GM12873 (cell line): ENCODE results near the gene ANK3.

Experiments
- CTCF ChIP-seq: IDR thresholded peaks from 2 replicates; pipeline ENCODE4 v1.5.1; 2012; ENCODE audit warnings: low read depth, mild to moderate bottlenecking, moderate library complexity, low read length, control low read depth; ENCODE audit not compliant: insufficient read depth; ENCODE audit errors: missing control alignments

Gene ANK3

GRCh38 chr10:60009276-60009675 is 380.4 kb downstream of the ANK3 start:
- no peak for TF ChIP-seq CTCF

- no peak for TF ChIP-seq CTCF
These were observed 380.9 kb downstream of the ANK3 start for GRCh38 chr10:60008816-60009215.

- no peak for TF ChIP-seq CTCF
These were observed 383.6 kb downstream of the ANK3 start for GRCh38 chr10:60006062-60006461.

- no peak for TF ChIP-seq CTCF
These were observed 385.8 kb downstream of the ANK3 start for GRCh38 chr10:60003651-60004523.

- no peak for TF ChIP-seq CTCF
These were observed 388.9 kb downstream of the ANK3 start for GRCh38 chr10:60000747-60001146.

- TF ChIP-seq CTCF: no peak
These were observed 391.7 kb downstream of the ANK3 start for GRCh38 chr10:59997827-59998525.

GRCh38 chr10:59995862-59996261 is 393.8 kb downstream of the ANK3 start:
- no peak for TF ChIP-seq CTCF
